K562 (cell line): Measurements from ENCODE around the gene GRHPR. TPM values are rescaled to one million over a fixed set of nuclear protein-coding genes. Genes with fewer than 3 reads are reported as not detected.
A peak's percentile ranks its signal among the peaks of the same experiment; 100 is the strongest.

Experiments
- ATAC-seq: fragments of 200-7000 bp; cut with Tn5 transposase; 3 replicates; pipeline ENCODE4 v1.9.1; 2020; ENCODE audit warnings: moderate library complexity
- BruUV-seq: library from RNA; stranded (reverse); fragments of 400-500 nt; replicated peaks from 2 replicates; lab custom pipeline; 2021; lab: Mats Ljungman, UMichigan
- CTCF ChIA-PET: fragments of 300-600 bp; formaldehyde crosslinking; extraction: SDS; loops from one replicate; lab custom pipeline; 2021; ENCODE audit warnings: low intra/inter-chr PET ratio; lab: Yijun Ruan, JAX
- POLR2A ChIA-PET: fragments of 300-600, 350-650 bp; sonication (Branson Sonifier 250); formaldehyde crosslinking; extraction: SDS; loops from one replicate; lab custom pipeline; 2021; ENCODE audit warnings: antibody characterized with exemption, inconsistent platforms; lab: Yijun Ruan, JAX
- DNase-seq, 4 experiments: peaks; one replicate each; pipeline versions ENCODE4 v3.0.0 to v3.0.0-alpha.2; 2011 to 2018; ENCODE audit warnings: low spot score in 3 of 4, mixed read lengths in 3 of 4; ENCODE audit errors: extremely low read depth in 1 of 4
- FAIRE-seq: peaks from 2 replicates; lab custom pipeline; 2011; peaks lifted over from hg19 to GRCh38; lab: Jason Lieb, UNC
- H2AFZ ChIP-seq: 2 replicates; pipeline ENCODE4 v1.6.0; 2011; ENCODE audit warnings: low read depth, low read length, control low read depth, inconsistent platforms
- H3K27ac ChIP-seq: fragments of 200-600 bp; 3 replicates; pipeline ENCODE4 v1.8.0; 2011; ENCODE audit warnings: low read depth, mild to moderate bottlenecking, control low read depth, inconsistent platforms, low read length, moderate library complexity, mixed read lengths; ENCODE audit errors: extremely low read depth
- H3K27me3 ChIP-seq, 2 experiments: fragments of 300-600 bp in 1 of 2; 2 replicates in 1 of 2; 3 replicates in 1 of 2; pipeline versions ENCODE4 v1.6.0 to v1.8.0; 2011; ENCODE audit warnings: inconsistent platforms in 2 of 2, low read length in 2 of 2, mild to moderate bottlenecking in 1 of 2, mixed read lengths in 1 of 2, moderate library complexity in 1 of 2; ENCODE audit not compliant: control insufficient read depth in 2 of 2, insufficient read depth in 2 of 2
- H3K36me3 ChIP-seq: fragments of 300-600 bp; 3 replicates; pipeline ENCODE4 v1.8.0; 2011; ENCODE audit warnings: mild to moderate bottlenecking, low read length, inconsistent platforms; ENCODE audit not compliant: control insufficient read depth, insufficient read depth
- H3K4me1 ChIP-seq, 2 experiments: fragments of 200-600 bp in 1 of 2; replicated peaks in 1 of 2; 2 replicates in 1 of 2; 3 replicates in 1 of 2; pipeline versions ENCODE4 v1.5.1 to v1.8.0; 2011; ENCODE audit warnings: inconsistent platforms in 2 of 2, low read length in 2 of 2, mild to moderate bottlenecking in 1 of 2, mixed read lengths in 1 of 2, moderate library complexity in 1 of 2; ENCODE audit not compliant: control insufficient read depth in 2 of 2, insufficient read depth in 2 of 2
- H3K4me2 ChIP-seq: 2 replicates; pipeline ENCODE4 v1.6.1; 2011; ENCODE audit warnings: low read length, control low read depth, inconsistent platforms, mixed read lengths; ENCODE audit not compliant: insufficient read depth
- H3K4me3 ChIP-seq: fragments of 200-600 bp; sonication (generic), shearing (Covaris generic); 2 replicates; pipeline ENCODE4 v1.5.1; 2016; ENCODE audit warnings: control low read depth, inconsistent platforms
- H3K79me2 ChIP-seq: fragments of 200-600 bp; 3 replicates; pipeline ENCODE4 v1.8.0; 2011; ENCODE audit warnings: low read length, inconsistent platforms; ENCODE audit not compliant: control insufficient read depth, insufficient read depth
- H3K9ac ChIP-seq, 2 experiments: 2 replicates each; pipeline versions ENCODE4 v1.6.0 to v1.6.1; 2011; ENCODE audit warnings: low read depth in 2 of 2, low read length in 2 of 2, control low read depth in 1 of 2, inconsistent platforms in 1 of 2, mild to moderate bottlenecking in 1 of 2, mixed read lengths in 1 of 2; ENCODE audit not compliant: insufficient read depth in 1 of 2
- H3K9me1 ChIP-seq: one replicate; pipeline ENCODE4 v1.6.0; 2011; ENCODE audit warnings: inconsistent platforms, mild to moderate bottlenecking, low read length, moderate library complexity; ENCODE audit not compliant: control insufficient read depth, insufficient read depth
- H3K9me3 ChIP-seq: replicated peaks from 2 replicates; pipeline ENCODE4 v1.5.1; 2011; ENCODE audit warnings: low read depth, low read length, inconsistent platforms; ENCODE audit not compliant: control insufficient read depth, insufficient read depth
- H4K20me1 ChIP-seq: replicated peaks from 2 replicates; pipeline ENCODE4 v1.6.1; 2011; ENCODE audit warnings: low read length, inconsistent platforms, mixed read lengths; ENCODE audit not compliant: control insufficient read depth, insufficient read depth
- CCAR2 ChIP-seq: fragments of 200-400 bp; formaldehyde crosslinking; IDR thresholded peaks from 2 replicates; pipeline ENCODE4 v1.6.1; 2017; ENCODE audit warnings: mild to moderate bottlenecking, low read depth, low read length
- E2F8 ChIP-seq: fragments of 450-650 bp; IDR thresholded peaks from 2 replicates; pipeline ENCODE4 v1.7.1; 2018; ENCODE audit warnings: mild to moderate bottlenecking, low read depth; ENCODE audit not compliant: partially characterized antibody
- HBP1 ChIP-seq: fragments of 450-650 bp; formaldehyde crosslinking; IDR thresholded peaks from 2 replicates; pipeline ENCODE4 v1.4.0; 2022; ENCODE audit warnings: missing genetic modification characterization
- KLF6 ChIP-seq: fragments of 250-450 bp; sonication (Bioruptor Pico); IDR thresholded peaks from 2 replicates; pipeline ENCODE4 v1.4.0; 2020; ENCODE audit warnings: mild to moderate bottlenecking, moderate library complexity, borderline replicate concordance
- L3MBTL2 ChIP-seq: fragments of 450-650 bp; IDR thresholded peaks from 2 replicates; pipeline ENCODE4 v1.6.1; 2016; ENCODE audit warnings: mild to moderate bottlenecking, moderate library complexity
- MAX ChIP-seq: sonication (generic); formaldehyde crosslinking; IDR thresholded peaks from 2 replicates; pipeline ENCODE4 v1.9.0; 2022; ENCODE audit warnings: mild to moderate bottlenecking, missing genetic modification reagents
- NKRF ChIP-seq: fragments of 450-650 bp; IDR thresholded peaks from 2 replicates; pipeline ENCODE4 v1.6.1; 2016; ENCODE audit warnings: borderline replicate concordance
- RBM15 ChIP-seq: fragments of 200-400 bp; formaldehyde crosslinking; IDR thresholded peaks from 2 replicates; pipeline ENCODE4 v1.6.1; 2018; ENCODE audit warnings: mild to moderate bottlenecking, low read length, moderate library complexity; ENCODE audit not compliant: insufficient read depth
- ZBTB12 ChIP-seq: fragments of 250-450 bp; sonication (Bioruptor Pico); IDR thresholded peaks from 2 replicates; pipeline ENCODE4 v1.4.0; 2020
- ZNF511 ChIP-seq: sonication (generic); formaldehyde crosslinking; IDR thresholded peaks from 2 replicates; pipeline ENCODE4 v1.8.0; 2022; ENCODE audit warnings: mild to moderate bottlenecking, missing genetic modification reagents
- ZNF589 ChIP-seq: fragments of 200-800 bp; sonication (Bioruptor generic); IDR thresholded peaks from 2 replicates; pipeline ENCODE4 v1.6.1; 2016; ENCODE audit warnings: low read depth, missing genetic modification characterization, missing compliant biosample characterization
- ZNF695 ChIP-seq: fragments of 450-650 bp; formaldehyde crosslinking; IDR thresholded peaks from 2 replicates; pipeline ENCODE4 v1.4.0; 2020; ENCODE audit warnings: mild to moderate bottlenecking, moderate library complexity
- WGBS: fragments of 100-300 bp; shearing (Covaris generic); methylation state at CpG from one replicate; pipeline ENCODE4 v1.1.6; 2016; ENCODE audit warnings: low coverage, mixed read lengths; ENCODE audit not compliant: insufficient coverage; ENCODE audit errors: missing lambda C conversion rate; 5-methylcytosine and 5-hydroxymethylcytosine counted together
- in situ Hi-C: fragments of 300-500 bp; cut with MboI; formaldehyde crosslinking; loops from 4 replicates; pipeline ENCODE4 v1.15.0; 2018; ENCODE audit warnings: inconsistent platforms, mixed read lengths
- intact Hi-C: fragments of 100-400 bp; cut with micrococcal nuclease; formaldehyde crosslinking; loops from 2 replicates; pipeline ENCODE4 v1.14.2; 2022
- polyA plus RNA-seq, 8 experiments: library from polyadenylated mRNA; depleted of rRNA in 4 of 8; stranded (reverse) in 5 of 8; unstranded in 3 of 8; fragments of >200 nt; fragmentation: Nextera tagmentation in 2 of 8; fragmentation: Illumina TruSeq in 1 of 8; extraction: Ambion mirVana in 2 of 8; extraction: Trizol in 1 of 8; gene quantifications; 2 replicates each; pipeline versions ENCODE4 v1.2.1 to v1.2.3, GENCODE V29; 2011 to 2014; ENCODE audit warnings: inconsistent platforms in 1 of 8, missing spikeins in 1 of 8
- total RNA-seq, 7 experiments: library from RNA; depleted of rRNA in 6 of 7; stranded (reverse); fragments of >200 nt in 6 of 7; fragmentation: Illumina TruSeq in 2 of 7; extraction: Trizol in 2 of 7; gene quantifications; 2 replicates each; pipeline versions ENCODE4 v1.2.1 to v1.2.3, GENCODE V29; 2011 to 2021; ENCODE audit warnings: low replicate concordance in 1 of 7

GRHPR gene
- total and polyA plus RNA-seq, 9 of the 15 experiments (the other 6 are each of a cell fraction or from before 2014, with no cell fraction given): 38.9 to 144 (median 120) TPM

- H3K9ac ChIP-seq: peak overlapping the region in 1 of 2 experiments; percentile 38; a peak in 1 of 4 replicates
- FAIRE-seq (no peak), DNase-seq (no peak), ATAC-seq (peak; percentile 32)
- 11% methylated on average over 12 of the region's 12 CpGs for WGBS
- H2AFZ ChIP-seq: peak overlapping the region; percentile 74
- in situ Hi-C loops: no loop called here
- peak overlapping the region; percentile 56; the same call in 1 of the 2 replicates for H3K4me2 ChIP-seq
- no peaks in the 10 kb centered on the region for H4K20me1 ChIP-seq
- H3K9me3 ChIP-seq: no peaks in the 10 kb centered on the region
- no peaks in the 10 kb centered on the region for H3K36me3 ChIP-seq
- H3K79me2 ChIP-seq: no peaks in the 10 kb centered on the region
- no peak overlapping the region for H3K4me3 ChIP-seq
- no TSS peak for BruUV-seq
- H3K4me1 ChIP-seq: peaks cover 4 to 11% of the 10 kb centered on the region in 2 experiments; a peak in 2 of 5 replicates
- CTCF ChIA-PET: no interaction called here
- intact Hi-C loops: loop anchor here (10.0 kb wide), 1 partner anchor 270 kb away; the partner anchor contains the start of gene ZCCHC7
- POLR2A ChIA-PET: interaction anchor here (1.0 to 1.3 kb wide), 5 partner anchors 12 to 316 kb away, joined by 3 to 5 read pairs (median 3); no protein-coding TSS in a partner anchor
- no peaks in the 10 kb centered on the region for H3K9me1 ChIP-seq
- H3K27me3 ChIP-seq: no peaks in the 10 kb centered on the region; a peak in 1 of 5 replicates
- no peak overlapping the region for H3K27ac ChIP-seq
- TF ChIP-seq ZNF695 (CRISPR knock-in tag) (no peak), ZNF511 (CRISPR knock-in tag) (no peak), E2F8 (no peak), MAX (CRISPR knock-in tag) (peak; percentile 62), L3MBTL2 (peak; percentile 63), ZBTB12 (no peak), CCAR2 (no peak), NKRF (peak; percentile 45; the same call in 1 of the 2 replicates), RBM15 (no peak), ZNF589 (no peak), KLF6 (no peak), HBP1 (CRISPR knock-in tag) (no peak)
Measured at GRCh38 chr9:37395229-37395628, 27.3 kb upstream of the GRHPR start.
